AG10803 (cell line): ENCODE measurements around the gene FGFR3.

Experiments
- DNase-seq: peaks from one replicate; pipeline ENCODE4 v3.0.0; 2010; ENCODE audit warnings: low read depth
- H3K4me3 ChIP-seq: 2 replicates; pipeline ENCODE4 v1.5.1; 2011; ENCODE audit warnings: mild to moderate bottlenecking, low read length, control low read depth
- CTCF ChIP-seq: conservative IDR thresholded peaks from 2 replicates; pipeline ENCODE4 v1.5.1; 2011; ENCODE audit warnings: mild to moderate bottlenecking, low read length, control low read depth, inconsistent platforms

The FGFR3 gene

DNA sequence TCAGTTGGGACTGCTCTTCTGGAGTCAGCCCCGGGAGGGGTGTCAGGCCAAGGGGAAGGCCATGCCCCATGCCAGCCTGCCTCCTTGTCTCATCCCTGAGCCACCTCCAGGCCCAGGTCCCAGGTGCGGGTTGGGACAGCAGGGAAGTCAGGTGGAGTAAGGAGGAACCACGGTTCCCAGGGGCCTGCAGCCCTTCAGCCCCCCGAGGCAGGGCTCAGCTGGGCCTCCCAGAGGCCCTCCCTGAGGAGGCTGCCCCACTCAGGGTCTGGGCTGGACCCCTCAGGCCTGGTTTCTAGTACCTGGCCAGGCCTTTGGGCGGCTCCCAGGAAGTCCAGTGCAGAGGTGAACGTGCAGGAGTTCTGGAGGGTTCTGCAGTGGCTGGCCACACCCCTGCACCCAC lies 23.4 kb upstream of the FGFR3 start:
- no peak for DNase-seq
- no peak overlapping the region for H3K4me3 ChIP-seq
- no peak for TF ChIP-seq CTCF

DNA sequence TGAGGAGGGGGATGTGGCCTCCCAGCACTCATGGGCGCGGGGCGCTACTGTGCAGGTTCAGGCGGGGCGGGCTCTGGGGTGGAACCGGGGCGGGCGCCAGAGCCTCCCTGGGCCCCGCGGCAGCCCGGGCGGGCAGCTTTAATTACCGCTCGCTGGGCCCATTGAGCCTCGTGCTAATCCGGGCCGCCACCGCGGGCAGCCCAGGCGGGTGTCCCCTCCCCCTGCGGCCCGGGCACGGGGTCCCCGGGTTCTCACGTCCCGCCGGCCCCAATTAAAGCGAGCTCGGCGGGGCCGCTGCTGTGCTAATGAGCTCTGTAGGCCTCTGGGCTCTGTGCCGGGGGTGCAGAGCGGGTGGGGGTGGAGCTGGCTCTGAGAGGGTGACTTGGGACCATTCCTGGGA lies 22.8 kb upstream of the FGFR3 start:
- no peak overlapping the region for H3K4me3 ChIP-seq
- no peak for DNase-seq
- TF ChIP-seq CTCF, result no peak

DNA sequence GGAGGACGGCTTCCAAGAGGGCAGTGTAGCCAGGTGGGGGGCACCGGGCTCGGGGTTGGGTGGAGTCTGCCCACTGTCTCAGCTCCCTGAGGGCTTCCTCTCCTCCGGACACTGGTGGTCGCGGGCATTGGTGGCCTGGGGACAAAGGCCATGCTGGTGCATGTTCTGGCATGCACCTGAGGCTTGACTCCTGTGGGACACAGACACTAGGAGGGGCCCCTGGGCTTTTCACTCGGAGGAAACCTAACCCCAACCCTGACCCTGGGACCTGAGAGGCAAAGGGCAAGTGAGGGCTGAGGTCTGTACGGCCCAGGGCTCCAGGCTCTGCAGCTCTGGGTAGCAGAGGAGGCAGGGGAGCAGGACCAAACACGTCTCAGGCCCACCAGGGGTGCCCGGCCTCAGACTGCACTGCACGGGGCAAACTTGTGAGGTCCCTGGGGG lies 22.3 kb upstream of the FGFR3 start:
- no peak for TF ChIP-seq CTCF
- DNase-seq, result no peak
- H3K4me3 ChIP-seq, result no peak overlapping the region

DNA sequence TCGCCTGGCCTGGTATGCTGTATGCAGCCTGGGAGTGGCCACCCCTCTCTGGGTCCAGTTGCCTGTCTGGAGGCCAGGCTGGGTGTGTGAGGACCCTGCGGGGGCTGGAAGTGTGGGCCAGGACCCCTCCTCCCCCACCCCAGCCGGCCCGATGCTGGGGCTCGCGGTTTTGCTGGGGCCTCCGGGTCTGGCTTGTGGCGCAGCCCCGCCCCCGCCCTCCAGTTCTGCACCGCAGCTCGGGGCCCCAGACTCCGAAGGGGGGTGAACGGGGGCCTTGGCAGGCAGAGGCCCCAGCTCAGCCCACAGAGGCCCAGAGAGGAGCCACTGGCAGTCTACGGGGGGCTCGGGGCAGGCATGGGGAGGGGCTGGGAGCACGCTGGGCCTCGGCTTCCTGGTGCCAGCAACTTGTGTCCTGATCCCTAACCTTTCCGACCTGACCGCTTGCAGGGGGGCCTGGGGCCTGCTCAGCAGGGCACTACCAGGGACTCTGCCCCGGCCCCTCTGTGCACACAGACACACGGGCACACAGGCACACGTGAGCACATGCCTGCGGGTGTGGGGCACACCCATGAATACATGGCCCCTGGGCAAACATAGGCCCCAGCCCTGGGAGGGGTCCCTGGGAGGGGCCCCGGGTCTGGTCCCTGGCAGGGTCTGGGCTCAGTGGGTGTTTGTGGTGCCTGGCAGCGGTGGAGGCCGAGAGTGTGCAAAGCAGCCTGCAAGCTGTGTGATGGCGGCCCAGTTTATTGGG lies 21.4 kb upstream of the FGFR3 start:
- no peak for DNase-seq
- H3K4me3 ChIP-seq, result no peak overlapping the region
- no peak for TF ChIP-seq CTCF

- no peak for DNase-seq
- H3K4me3 ChIP-seq, result no peak overlapping the region
- no peak for TF ChIP-seq CTCF
Measured at GRCh38 chr4:1772853-1773538, 20.1 kb upstream of the FGFR3 start.

DNA sequence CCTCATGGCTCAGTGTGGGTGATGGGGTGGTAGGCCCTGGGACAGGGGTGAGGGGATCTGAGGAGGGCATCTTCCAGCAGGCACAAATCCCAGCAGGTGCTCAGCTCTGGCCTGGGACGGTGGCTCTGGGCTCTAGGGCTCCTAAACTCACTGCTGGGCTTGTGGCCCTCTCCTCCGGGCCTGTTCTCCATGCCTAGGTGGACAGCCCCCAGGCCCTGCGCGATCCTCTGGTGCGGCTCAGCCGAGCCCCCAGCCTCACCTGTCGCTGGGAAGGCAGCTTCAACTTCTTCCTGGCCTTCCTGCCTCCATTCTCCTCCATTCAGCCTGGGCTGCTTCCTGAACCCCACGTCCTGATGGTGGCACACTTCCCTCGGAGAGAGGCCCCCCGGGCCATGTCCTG lies 19.3 kb upstream of the FGFR3 start:
- TF ChIP-seq CTCF, result no peak
- H3K4me3 ChIP-seq, result no peak overlapping the region

More for the DNA sequence above, 19.3 kb upstream of the FGFR3 start:
- DNase-seq, result no peak
